ENCODE measurements around the gene DNAH6. TPM values are rescaled to one million over a fixed set of nuclear protein-coding genes. Genes with fewer than 3 reads are reported as not detected.

Gene DNAH6
- total RNA-seq, 3 donors from 2014 or later = 1.2 to 1.3 (median 1.3) TPM

DNA sequence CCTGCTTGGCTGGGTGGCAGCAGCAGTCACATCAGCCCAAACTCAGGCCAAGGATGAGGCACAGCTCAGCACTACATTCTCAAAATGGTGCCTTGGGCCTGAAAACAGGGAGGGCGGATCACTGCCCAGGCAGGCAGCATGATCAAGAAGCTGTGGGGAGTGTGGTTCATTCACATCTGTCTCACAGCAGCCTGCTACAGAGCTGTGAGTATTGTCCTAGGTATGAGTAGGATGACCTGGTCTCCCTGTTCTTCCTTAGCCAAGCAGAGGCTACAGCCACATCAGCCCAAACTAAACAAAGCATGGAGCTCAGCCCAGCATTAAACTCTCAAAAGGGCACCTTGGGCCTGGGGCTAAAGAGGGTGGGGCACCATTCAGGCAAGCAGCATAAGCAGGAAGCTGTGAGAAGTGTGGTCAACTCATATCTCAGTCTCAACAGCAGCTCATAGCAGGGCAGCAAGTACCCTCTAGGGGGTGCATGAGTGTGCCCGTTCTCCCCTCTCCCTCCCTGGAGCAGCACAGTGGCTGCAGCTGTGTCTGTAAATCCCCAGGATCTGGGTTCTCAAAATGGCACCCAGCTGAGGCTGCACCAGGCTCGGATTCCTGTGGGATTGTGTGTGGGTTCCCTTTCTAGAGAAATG lies 225.0 kb downstream of the DNAH6 start:
- intact Hi-C loops (cut with DNase I, micrococcal nuclease) = no loop called here
- no peaks in the 10 kb centered on the region for H3K36me3 ChIP-seq (ENCODE audit: low read depth)

DNA sequence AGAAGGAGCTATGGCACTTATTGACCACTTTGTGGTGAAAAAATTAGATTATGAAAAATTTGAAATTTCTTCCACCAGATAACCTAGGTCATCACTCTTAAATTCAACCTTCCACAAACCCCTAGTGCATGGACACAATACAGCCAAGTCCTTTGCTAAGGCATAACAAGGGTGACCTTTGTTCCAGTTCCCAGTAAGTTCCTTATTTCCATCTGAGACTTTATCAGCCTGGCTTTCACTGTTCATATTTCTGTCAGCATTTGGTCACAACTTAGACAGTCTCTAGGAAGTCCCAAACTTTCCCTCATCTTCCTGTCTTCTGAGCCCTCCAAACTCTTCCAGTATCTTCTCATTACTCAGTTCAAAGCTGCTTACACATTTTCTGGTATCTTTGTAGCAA lies 232.0 kb downstream of the DNAH6 start:
- DNase-seq (peak in 1 of 3 donors; percentile 48), ATAC-seq (peak; percentile 75)
- Histone ChIP-seq H3K4me3 (no peak overlapping the region), H3K36me3 (ENCODE audit: low read depth) (no peaks in the 10 kb centered on the region), H3K9me3 (no peaks in the 10 kb centered on the region), H3K4me1 (ENCODE audit: low read depth) (no peaks in the 10 kb centered on the region)
- TF ChIP-seq, protein P1, sequence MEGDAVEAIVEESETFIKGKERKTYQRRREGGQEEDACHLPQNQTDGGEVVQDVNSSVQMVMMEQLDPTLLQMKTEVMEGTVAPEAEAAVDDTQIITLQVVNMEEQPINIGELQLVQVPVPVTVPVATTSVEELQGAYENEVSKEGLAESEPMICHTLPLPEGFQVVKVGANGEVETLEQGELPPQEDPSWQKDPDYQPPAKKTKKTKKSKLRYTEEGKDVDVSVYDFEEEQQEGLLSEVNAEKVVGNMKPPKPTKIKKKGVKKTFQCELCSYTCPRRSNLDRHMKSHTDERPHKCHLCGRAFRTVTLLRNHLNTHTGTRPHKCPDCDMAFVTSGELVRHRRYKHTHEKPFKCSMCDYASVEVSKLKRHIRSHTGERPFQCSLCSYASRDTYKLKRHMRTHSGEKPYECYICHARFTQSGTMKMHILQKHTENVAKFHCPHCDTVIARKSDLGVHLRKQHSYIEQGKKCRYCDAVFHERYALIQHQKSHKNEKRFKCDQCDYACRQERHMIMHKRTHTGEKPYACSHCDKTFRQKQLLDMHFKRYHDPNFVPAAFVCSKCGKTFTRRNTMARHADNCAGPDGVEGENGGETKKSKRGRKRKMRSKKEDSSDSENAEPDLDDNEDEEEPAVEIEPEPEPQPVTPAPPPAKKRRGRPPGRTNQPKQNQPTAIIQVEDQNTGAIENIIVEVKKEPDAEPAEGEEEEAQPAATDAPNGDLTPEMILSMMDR (IDR thresholded peaks at IDR 0.05) = no peak
- intact Hi-C loops (cut with DNase I, micrococcal nuclease) = no loop called here

More for the DNA sequence above, 225.0 kb downstream of the DNAH6 start:
- H3K4me3 ChIP-seq = no peak overlapping the region
- H3K4me1 ChIP-seq (ENCODE audit: low read depth) = no peaks in the 10 kb centered on the region
- no peaks in the 10 kb centered on the region for H3K9me3 ChIP-seq
- TF ChIP-seq, protein P1 (IDR thresholded peaks at IDR 0.05) = no peak
- ATAC-seq (peak; percentile 82), DNase-seq (peak; percentile 39 to 52 (median 43))

DNA sequence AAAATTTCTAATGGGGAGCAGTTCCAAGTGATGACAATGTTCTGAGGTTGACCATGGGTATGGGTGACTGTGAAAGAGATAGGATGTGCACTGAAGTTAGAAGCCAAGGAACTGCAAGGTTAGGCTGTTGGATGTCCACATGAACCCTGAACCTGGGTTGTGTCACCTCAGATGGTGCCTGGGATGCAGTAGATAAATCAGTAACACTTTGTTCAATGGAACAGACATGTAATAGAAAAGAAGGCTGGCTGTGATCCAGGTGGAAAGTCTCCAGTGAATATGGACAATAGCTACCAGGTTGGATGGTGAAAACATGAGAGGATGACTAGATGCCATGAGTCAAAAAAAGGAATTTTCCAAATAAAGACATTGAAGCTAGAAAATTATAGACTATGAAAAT lies 233.1 kb downstream of the DNAH6 start:
- H3K4me1 ChIP-seq (ENCODE audit: low read depth) = no peaks in the 10 kb centered on the region
- H3K4me3 ChIP-seq = no peak overlapping the region
- TF ChIP-seq, protein P1 (IDR thresholded peaks at IDR 0.05) = no peak
- DNase-seq (peak in 1 of 3 donors; percentile 19), ATAC-seq (no peak)
- intact Hi-C loops (cut with DNase I, micrococcal nuclease) = no loop called here
- H3K9me3 ChIP-seq = no peaks in the 10 kb centered on the region
- H3K36me3 ChIP-seq (ENCODE audit: low read depth) = no peaks in the 10 kb centered on the region

DNA sequence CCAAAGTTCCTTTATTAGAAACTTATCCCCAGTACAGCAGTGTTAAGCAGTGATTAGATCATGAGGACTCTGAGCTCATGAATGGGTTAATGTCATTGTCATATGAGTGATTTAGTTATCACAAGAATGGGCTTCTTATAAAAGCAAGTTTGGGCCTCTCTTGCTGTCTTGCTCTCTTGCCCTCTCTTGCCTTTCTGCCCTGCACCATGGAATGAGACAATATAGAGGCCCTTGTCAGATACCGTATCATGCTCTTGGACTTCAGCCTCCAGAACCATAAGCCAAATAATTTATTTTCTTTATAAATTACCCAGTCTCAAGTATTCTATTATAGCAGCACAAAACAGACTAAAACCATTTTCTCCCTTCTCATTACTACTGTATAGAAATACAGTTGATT lies 238.8 kb downstream of the DNAH6 start:
- TF ChIP-seq, protein P1 (IDR thresholded peaks at IDR 0.05) = no peak
- ATAC-seq (no peak), DNase-seq (no peak)
- no peaks in the 10 kb centered on the region for H3K36me3 ChIP-seq (ENCODE audit: low read depth)
- intact Hi-C loops (cut with DNase I, micrococcal nuclease) = no loop called here
- no peaks in the 10 kb centered on the region for H3K9me3 ChIP-seq
- no peak overlapping the region for H3K4me3 ChIP-seq
- H3K4me1 ChIP-seq (ENCODE audit: low read depth) = no peaks in the 10 kb centered on the region

DNA sequence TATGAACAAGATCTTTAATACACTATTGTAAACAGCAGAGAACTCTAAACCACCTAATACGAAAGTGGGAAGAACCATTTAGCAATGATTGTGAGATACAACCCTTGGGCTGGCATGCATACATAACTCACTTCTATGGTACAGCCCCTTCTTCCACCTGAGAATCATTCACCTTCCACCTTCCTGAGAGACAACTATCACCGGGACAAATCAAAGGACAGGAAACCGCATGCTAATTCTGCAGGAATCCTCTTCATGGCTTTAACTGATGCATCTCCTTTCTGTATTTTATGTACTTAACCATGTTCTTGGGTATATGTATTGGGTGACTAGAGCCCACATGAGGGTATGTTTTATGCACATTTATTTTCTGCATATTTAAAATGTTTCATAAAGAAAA lies 241.3 kb downstream of the DNAH6 start:
- Histone ChIP-seq H3K4me1 (ENCODE audit: low read depth) (no peaks in the 10 kb centered on the region), H3K9me3 (no peaks in the 10 kb centered on the region), H3K4me3 (no peak overlapping the region), H3K36me3 (ENCODE audit: low read depth) (no peaks in the 10 kb centered on the region)
- intact Hi-C loops (cut with DNase I, micrococcal nuclease) = no loop called here
- DNase-seq (no peak), ATAC-seq (no peak)
- TF ChIP-seq, protein P1 (IDR thresholded peaks at IDR 0.05) = no peak

DNA sequence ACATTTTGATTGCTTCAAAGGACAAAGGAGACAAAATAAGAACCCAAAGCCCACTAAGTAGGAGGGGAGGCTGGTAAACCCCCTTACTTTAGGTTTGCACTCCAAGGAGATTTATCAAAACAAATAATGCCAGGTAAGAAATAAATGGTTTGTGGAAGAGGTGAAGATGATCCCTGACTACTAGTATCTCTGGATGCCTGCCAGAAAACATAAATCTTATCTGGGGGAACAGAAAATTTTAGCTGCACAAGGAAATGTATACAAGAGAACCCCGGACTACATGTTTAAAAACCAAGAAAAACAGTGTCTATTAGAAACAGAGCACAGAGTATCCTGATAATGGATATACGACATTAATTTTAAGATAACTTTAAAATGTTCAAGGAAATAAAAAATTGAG lies 250.5 kb downstream of the DNAH6 start:
- TF ChIP-seq, protein P1 (IDR thresholded peaks at IDR 0.05) = no peak
- Histone ChIP-seq H3K4me3 (no peak overlapping the region), H3K4me1 (ENCODE audit: low read depth) (no peaks in the 10 kb centered on the region), H3K9me3 (peaks cover 11% of the 10 kb centered on the region), H3K36me3 (ENCODE audit: low read depth) (no peaks in the 10 kb centered on the region)
- intact Hi-C loops (cut with DNase I, micrococcal nuclease) = no loop called here
- ATAC-seq (no peak), DNase-seq (no peak)

Measured in mucosa of descending colon (tissue), 3 donors.